GM21515 (cell line): ENCODE measurements around the gene GLIPR1L2.

Source experiments
- ATAC-seq: cut with Tn5 transposase; IDR thresholded peaks from one replicate; pipeline ENCODE4 v1.9.1; 2021; ENCODE audit not compliant: unreplicated experiment

Gene GLIPR1L2

GRCh38 chr12:75476071-75476470 is 85.2 kb downstream of the GLIPR1L2 start:
- ATAC-seq: no peak

- no peak for ATAC-seq
Observed at GRCh38 chr12:75477137-75477536, 86.2 kb downstream of the GLIPR1L2 start.

- ATAC-seq: peak; percentile 24
Observed at GRCh38 chr12:75478116-75478794, 87.4 kb downstream of the GLIPR1L2 start.

- ATAC-seq: peak; percentile 34
Observed at GRCh38 chr12:75479963-75480461, 89.1 kb downstream of the GLIPR1L2 start.

- ATAC-seq: peak; percentile 88
Observed at GRCh38 chr12:75480469-75480949, 89.6 kb downstream of the GLIPR1L2 start, which contains the start of gene GLIPR1. Gene GLIPR1 (plus strand): TSS chr12:75480755. CDS start chr12:75480881, 126 bp downstream.

- peak; percentile 17 for ATAC-seq
Observed at GRCh38 chr12:75481013-75481705, 90.3 kb downstream of the GLIPR1L2 start.

- no peak for ATAC-seq
Observed at GRCh38 chr12:75481774-75482173, 90.9 kb downstream of the GLIPR1L2 start.
